Epithelial cell of proximal tubule (primary cell): ENCODE data around the gene FAM222B. TPM values are rescaled to one million over a fixed set of nuclear protein-coding genes. Genes with fewer than 3 reads are reported as not detected.
A peak's percentile ranks its signal among the peaks of the same experiment; 100 is the strongest.

Experiments used
- DNase-seq: peaks from one replicate; pipeline ENCODE4 v3.0.0-alpha.2; 2011; ENCODE audit warnings: low read depth
- H3K4me3 ChIP-seq: 2 replicates; pipeline ENCODE4 v1.5.1; 2011; ENCODE audit warnings: low read depth, mild to moderate bottlenecking, low read length
- total RNA-seq: library from RNA; depleted of rRNA; stranded (reverse); fragments of >200 nt; gene quantifications from 2 replicates; pipeline ENCODE4 v1.2.3, GENCODE V29; 2015
- TF ChIP-seq, protein P1 (sequence below): conservative IDR thresholded peaks from 2 replicates; pipeline ENCODE4 v1.5.1; 2012; ENCODE audit warnings: low read depth, mild to moderate bottlenecking, low read length

The FAM222B gene
- total RNA-seq, 1 donor from 2014 or later, result 11.9 TPM

DNA sequence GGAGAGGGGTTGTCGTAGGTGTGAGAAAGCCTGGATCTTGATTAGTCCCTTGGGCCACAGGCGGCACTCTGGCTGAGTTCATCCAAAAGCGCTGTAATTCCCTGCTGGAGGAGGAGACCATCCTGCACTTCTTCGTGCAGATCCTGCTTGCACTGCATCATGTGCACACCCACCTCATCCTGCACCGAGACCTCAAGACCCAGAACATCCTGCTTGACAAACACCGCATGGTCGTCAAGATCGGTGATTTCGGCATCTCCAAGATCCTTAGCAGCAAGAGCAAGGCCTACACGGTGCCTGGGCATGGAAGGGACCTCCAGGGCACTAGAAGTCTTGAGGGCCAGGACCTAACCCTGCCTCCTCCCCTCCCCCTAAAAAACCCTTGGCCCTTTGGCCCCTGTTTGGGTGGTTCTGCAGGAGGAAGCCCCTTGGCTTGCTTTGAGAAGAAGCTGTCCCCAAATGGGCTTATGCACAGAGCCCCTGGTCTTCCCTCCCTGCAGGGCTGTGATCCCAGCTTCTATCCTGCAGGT is 107.8 kb downstream of the FAM222B start:
- TF ChIP-seq, protein P1, sequence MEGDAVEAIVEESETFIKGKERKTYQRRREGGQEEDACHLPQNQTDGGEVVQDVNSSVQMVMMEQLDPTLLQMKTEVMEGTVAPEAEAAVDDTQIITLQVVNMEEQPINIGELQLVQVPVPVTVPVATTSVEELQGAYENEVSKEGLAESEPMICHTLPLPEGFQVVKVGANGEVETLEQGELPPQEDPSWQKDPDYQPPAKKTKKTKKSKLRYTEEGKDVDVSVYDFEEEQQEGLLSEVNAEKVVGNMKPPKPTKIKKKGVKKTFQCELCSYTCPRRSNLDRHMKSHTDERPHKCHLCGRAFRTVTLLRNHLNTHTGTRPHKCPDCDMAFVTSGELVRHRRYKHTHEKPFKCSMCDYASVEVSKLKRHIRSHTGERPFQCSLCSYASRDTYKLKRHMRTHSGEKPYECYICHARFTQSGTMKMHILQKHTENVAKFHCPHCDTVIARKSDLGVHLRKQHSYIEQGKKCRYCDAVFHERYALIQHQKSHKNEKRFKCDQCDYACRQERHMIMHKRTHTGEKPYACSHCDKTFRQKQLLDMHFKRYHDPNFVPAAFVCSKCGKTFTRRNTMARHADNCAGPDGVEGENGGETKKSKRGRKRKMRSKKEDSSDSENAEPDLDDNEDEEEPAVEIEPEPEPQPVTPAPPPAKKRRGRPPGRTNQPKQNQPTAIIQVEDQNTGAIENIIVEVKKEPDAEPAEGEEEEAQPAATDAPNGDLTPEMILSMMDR, result no peak
- no peak overlapping the region for H3K4me3 ChIP-seq
- DNase-seq, result no peak

DNA sequence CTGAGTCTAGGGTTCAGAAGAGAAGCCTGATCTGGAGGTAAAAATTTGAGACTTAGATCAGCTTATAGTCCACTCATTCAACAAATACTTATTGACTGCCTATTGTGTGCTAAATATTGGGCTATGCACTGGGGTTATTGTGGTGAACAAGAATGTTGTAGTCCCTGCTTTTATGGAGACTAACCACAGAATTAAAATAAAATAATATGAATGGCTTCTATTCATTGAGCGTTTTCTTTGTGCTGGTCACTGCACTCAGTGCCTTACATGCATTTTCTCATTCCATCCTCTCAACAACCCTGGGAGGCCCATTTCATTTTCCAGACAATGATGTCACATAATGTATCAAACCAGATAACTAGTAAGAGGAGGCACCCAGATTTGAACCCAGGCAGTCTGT is 109.2 kb downstream of the FAM222B start:
- H3K4me3 ChIP-seq, result no peak overlapping the region
- TF ChIP-seq, protein P1, result no peak
- no peak for DNase-seq

DNA sequence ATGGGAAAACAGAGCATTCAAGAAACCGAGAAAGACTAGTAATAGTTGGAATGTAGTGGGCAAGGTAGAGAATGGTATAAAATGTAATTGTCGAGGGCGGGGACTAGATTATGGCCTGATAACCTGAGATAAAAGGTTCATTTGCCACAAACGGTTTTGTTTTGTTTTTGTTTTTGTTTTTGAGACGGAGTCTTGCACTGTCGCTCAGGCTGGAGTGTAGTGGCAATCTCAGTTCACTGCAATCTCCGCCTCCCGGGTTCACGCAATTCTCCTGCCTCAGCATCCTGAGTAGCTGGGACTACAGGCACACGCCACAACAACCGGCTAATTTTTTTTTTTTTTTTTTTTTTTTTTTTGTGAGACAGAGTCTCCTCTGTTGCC is 112.7 kb downstream of the FAM222B start:
- no peak overlapping the region for H3K4me3 ChIP-seq
- DNase-seq, result no peak
- TF ChIP-seq, protein P1, result no peak

DNA sequence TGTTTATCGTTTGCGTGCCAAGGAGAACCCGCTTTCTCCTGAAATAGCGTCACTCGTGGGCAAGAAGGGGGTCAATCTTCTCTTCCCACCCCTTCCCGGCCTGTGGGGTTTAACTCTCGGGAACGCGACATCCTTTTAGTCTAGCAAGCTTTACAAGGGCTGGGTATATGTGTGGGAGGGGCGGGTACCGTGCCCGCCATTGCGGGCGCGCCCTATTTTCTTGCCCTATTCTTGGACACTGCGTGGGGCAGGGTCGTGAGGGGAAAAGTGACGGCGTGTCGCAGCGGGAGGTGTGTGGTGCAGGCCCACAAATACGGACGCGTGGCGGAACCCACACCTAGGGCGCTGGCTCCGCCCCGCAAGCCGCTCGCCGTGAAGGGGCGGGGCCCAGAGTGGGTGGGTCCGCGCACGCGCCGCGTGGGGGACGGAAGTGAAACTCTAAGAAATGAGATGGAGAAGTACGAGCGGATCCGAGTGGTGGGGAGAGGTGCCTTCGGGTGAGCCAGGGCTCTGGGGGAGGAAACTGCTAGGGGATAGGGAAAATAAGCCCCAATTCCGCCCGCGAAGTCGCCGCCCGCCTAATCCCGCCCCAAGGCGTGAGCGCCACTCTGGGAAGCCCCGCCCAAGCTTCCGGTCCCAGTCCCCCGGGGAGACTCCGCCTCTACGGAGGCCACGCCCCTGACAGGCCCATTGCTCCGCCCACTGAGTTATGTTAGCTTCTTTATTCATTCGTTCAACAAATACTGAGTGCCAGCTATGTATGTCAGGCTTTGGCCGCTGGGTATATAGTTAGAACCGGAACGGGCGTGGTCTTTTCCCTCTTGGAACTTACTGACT is 114.0 kb downstream of the FAM222B start, which contains the start of gene NEK8:
TSS of gene NEK8 (plus strand) at position 425 of the 837 bp plus-strand sequence. CDS start at position 451, 26 bp downstream.
- TF ChIP-seq, protein P1, result no peak
- DNase-seq, result no peak
- H3K4me3 ChIP-seq, result peak within 1 kb of the TSS; percentile 67

DNA sequence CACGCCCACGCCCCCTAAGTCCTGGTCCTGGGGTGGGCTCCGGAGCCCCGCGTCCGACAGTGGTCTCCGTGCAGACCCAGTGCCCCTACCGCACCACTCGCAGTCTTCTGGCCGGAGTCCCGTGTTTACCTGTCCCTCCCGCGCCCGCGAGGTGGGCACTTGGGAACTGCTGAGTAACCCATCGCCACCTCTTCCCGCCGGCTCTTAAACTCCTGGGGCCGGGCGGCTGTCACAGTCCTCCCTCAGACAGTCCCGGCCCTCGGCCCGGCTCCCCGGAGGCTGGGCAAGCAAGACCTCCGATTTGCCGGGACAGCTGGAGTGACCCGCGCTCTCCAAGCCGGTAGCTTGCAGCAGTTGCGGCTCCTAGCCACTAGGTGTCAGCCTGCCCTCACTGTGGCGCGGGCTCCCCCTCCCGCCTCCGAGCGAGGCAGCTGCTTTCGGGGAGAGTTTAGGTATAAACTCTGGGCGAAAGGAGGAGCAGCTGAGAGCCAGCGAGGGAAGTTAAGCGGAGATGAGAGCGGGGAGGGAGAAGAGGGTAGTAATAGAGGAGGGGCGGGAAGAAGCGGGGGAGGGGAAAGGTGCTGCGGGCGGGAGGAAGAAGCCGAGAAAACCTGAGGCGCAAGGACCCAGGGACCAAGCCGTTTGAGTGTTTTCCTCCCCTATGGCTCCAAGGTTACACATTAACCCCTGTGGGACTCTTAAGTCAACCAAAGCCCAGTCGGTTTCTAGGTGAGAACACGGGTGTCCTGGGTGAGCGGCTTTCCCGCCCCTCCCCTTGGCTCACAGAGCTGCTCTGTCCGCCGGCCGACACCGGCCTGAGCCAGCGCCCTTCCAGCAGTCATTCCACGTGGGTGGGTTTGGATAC is 115.7 kb downstream of the FAM222B start:
- DNase-seq, result peak; percentile 91
- peak overlapping the region; percentile 67 for H3K4me3 ChIP-seq
- TF ChIP-seq, protein P1, result peak; percentile 96

DNA sequence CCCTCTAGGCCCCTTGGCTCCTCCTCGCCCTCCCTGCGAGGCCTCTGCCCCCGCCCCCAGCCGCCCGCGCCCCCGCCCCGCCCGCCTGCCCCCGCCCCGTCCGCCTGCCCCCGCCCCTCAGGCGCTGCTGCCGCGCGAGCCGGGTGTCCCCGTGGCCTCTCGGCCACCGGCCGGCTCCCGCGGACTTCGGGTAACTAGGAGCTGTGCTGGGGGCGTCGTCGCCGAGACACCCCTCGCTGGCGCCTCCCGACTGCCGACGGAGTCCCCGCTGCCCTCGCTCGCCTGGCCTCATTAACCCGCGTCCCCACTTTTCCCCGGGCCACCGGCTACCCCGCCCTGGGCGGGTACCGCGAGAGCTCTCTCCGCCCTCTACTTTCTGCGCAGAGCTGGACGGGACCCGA is 116.4 kb downstream of the FAM222B start, which contains the start of gene TLCD1:
TSS of gene TLCD1 (minus strand) at position 8 of the 401 bp plus-strand sequence. CDS start 136 bp downstream, outside the sequence.
- no peak for DNase-seq
- H3K4me3 ChIP-seq, result peak within 1 kb of the TSS; percentile 67
- TF ChIP-seq, protein P1, result no peak
